ENCODE measurements around the gene KIF16B.

KIF16B gene

GRCh38 chr20:16613954-16614353 is 40.7 kb upstream of the KIF16B start:
- Histone ChIP-seq H3K4me1 (ENCODE audit: control insufficient read depth, insufficient read depth, low read depth, low read length) (no peaks in the 10 kb centered on the region), H3K79me1 (replicated peaks; ENCODE audit: low read length, poor library complexity, severe bottlenecking) (no peaks in the 10 kb centered on the region), H3K4me2 (ENCODE audit: low read length, poor library complexity, severe bottlenecking) (no peak overlapping the region), H2BK12ac (ENCODE audit: low read length in 2 of 2) (no peak overlapping the region), H3K36me3 (ENCODE audit: control insufficient read depth in 1 of 2, insufficient read depth in 2 of 2, low read depth in 1 of 2, low read length in 2 of 2) (no peaks in the 10 kb centered on the region), H3K4ac (ENCODE audit: low read depth in 1 of 2, low read length in 2 of 2) (no peak overlapping the region), H2BK120ac (ENCODE audit: low read depth, low read length) (no peak overlapping the region), H4K91ac (ENCODE audit: low read length) (no peak overlapping the region), H3K9ac (ENCODE audit: low read length) (no peak overlapping the region), H3K27me3 (ENCODE audit: control insufficient read depth in 1 of 2, insufficient read depth in 1 of 2, low read length in 2 of 2) (peaks cover 0 to 4% of the 10 kb centered on the region in 2 experiments), H2BK5ac (ENCODE audit: low read depth, low read length, poor library complexity, severe bottlenecking) (no peak overlapping the region), H2AK5ac (ENCODE audit: low read length, severe bottlenecking) (no peak overlapping the region), H3K18ac (ENCODE audit: low read depth in 1 of 2, low read length in 2 of 2) (no peak overlapping the region), H4K8ac (ENCODE audit: low read length) (no peak overlapping the region), H3K23ac (ENCODE audit: low read length in 2 of 2) (no peak overlapping the region), H3K4me3 (ENCODE audit: insufficient read depth in 1 of 2, low read depth in 1 of 2, low read length in 2 of 2) (no peak overlapping the region), H2BK15ac (ENCODE audit: low read depth, poor library complexity, severe bottlenecking) (no peak overlapping the region), H3K27ac (ENCODE audit: low read length, poor library complexity, severe bottlenecking) (no peak overlapping the region), H3K14ac (ENCODE audit: low read length in 2 of 2) (no peak overlapping the region), H3K9me3 (ENCODE audit: control insufficient read depth, low read length) (no peaks in the 10 kb centered on the region), H2AFZ (ENCODE audit: low read depth, low read length) (no peak overlapping the region)
- 75% methylated on average over 5 of the region's 6 CpGs for WGBS
- DNase-seq, result no peak

- DNase-seq, result no peak
- Histone ChIP-seq H3K4me2 (ENCODE audit: low read length, poor library complexity, severe bottlenecking) (no peak overlapping the region), H3K4me3 (ENCODE audit: insufficient read depth in 1 of 2, low read depth in 1 of 2, low read length in 2 of 2) (no peak overlapping the region), H3K4me1 (ENCODE audit: control insufficient read depth, insufficient read depth, low read depth, low read length) (no peaks in the 10 kb centered on the region), H3K36me3 (ENCODE audit: control insufficient read depth in 1 of 2, insufficient read depth in 2 of 2, low read depth in 1 of 2, low read length in 2 of 2) (no peaks in the 10 kb centered on the region), H3K27me3 (ENCODE audit: control insufficient read depth in 1 of 2, insufficient read depth in 1 of 2, low read length in 2 of 2) (peaks cover 0 to 9% of the 10 kb centered on the region in 2 experiments), H3K23ac (ENCODE audit: low read length in 2 of 2) (no peak overlapping the region), H2BK12ac (ENCODE audit: low read length in 2 of 2) (no peak overlapping the region), H2BK5ac (ENCODE audit: low read depth, low read length, poor library complexity, severe bottlenecking) (no peak overlapping the region), H3K14ac (ENCODE audit: low read length in 2 of 2) (no peak overlapping the region), H3K9ac (ENCODE audit: low read length) (no peak overlapping the region), H3K79me1 (replicated peaks; ENCODE audit: low read length, poor library complexity, severe bottlenecking) (no peaks in the 10 kb centered on the region), H4K91ac (ENCODE audit: low read length) (no peak overlapping the region), H3K27ac (ENCODE audit: low read length, poor library complexity, severe bottlenecking) (no peak overlapping the region), H2BK120ac (ENCODE audit: low read depth, low read length) (no peak overlapping the region), H3K4ac (ENCODE audit: low read depth in 1 of 2, low read length in 2 of 2) (no peak overlapping the region), H3K18ac (ENCODE audit: low read depth in 1 of 2, low read length in 2 of 2) (no peak overlapping the region), H4K8ac (ENCODE audit: low read length) (no peak overlapping the region), H2AK5ac (ENCODE audit: low read length, severe bottlenecking) (no peak overlapping the region), H2BK15ac (ENCODE audit: low read depth, poor library complexity, severe bottlenecking) (no peak overlapping the region), H3K9me3 (ENCODE audit: control insufficient read depth, low read length) (no peaks in the 10 kb centered on the region), H2AFZ (ENCODE audit: low read depth, low read length) (no peak overlapping the region)
- 56% methylated on average over 2 of the region's 2 CpGs for WGBS
These were observed 39.5 kb upstream of the KIF16B start for GRCh38 chr20:16612706-16613105.

GRCh38 chr20:16611817-16612216 is 38.6 kb upstream of the KIF16B start:
- Histone ChIP-seq H3K27ac (ENCODE audit: low read length, poor library complexity, severe bottlenecking) (no peak overlapping the region), H3K14ac (ENCODE audit: low read length in 2 of 2) (no peak overlapping the region)
- WGBS, result 84% methylated on average over 6 of the region's 6 CpGs

DNA sequence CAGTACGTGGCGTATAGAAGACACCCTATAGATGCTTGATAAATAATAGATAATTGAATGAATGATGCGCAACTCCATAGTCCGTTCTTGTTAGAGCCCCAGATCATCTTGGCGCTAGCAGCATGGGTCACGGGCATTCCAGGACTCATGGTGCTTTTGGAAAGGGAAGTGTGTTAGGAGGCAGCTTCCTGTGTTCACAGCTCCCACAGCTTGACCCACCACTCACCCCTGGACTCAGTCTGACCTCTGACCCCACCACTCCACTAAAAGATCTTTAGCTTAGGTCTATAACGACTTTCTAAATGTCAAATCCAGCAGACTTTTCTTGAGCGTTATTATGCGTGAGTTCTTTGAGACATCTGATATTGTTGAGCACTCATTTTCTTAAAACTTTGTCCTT is 35.8 kb upstream of the KIF16B start:
- Histone ChIP-seq H3K36me3 (ENCODE audit: control insufficient read depth in 1 of 2, insufficient read depth in 2 of 2, low read depth in 1 of 2, low read length in 2 of 2) (no peaks in the 10 kb centered on the region), H3K9ac (ENCODE audit: low read length) (no peak overlapping the region), H3K4ac (ENCODE audit: low read depth in 1 of 2, low read length in 2 of 2) (no peak overlapping the region), H3K23ac (ENCODE audit: low read length in 2 of 2) (no peak overlapping the region), H2BK120ac (ENCODE audit: low read depth, low read length) (no peak overlapping the region), H2AK5ac (ENCODE audit: low read length, severe bottlenecking) (no peak overlapping the region), H3K27me3 (ENCODE audit: control insufficient read depth in 1 of 2, insufficient read depth in 1 of 2, low read length in 2 of 2) (peaks cover 0 to 17% of the 10 kb centered on the region in 2 experiments), H3K18ac (ENCODE audit: low read depth in 1 of 2, low read length in 2 of 2) (no peak overlapping the region), H4K8ac (ENCODE audit: low read length) (no peak overlapping the region), H2AFZ (ENCODE audit: low read depth, low read length) (no peak overlapping the region), H3K4me3 (ENCODE audit: insufficient read depth in 1 of 2, low read depth in 1 of 2, low read length in 2 of 2) (no peak overlapping the region), H3K4me1 (ENCODE audit: control insufficient read depth, insufficient read depth, low read depth, low read length) (no peaks in the 10 kb centered on the region), H3K9me3 (ENCODE audit: control insufficient read depth, low read length) (no peaks in the 10 kb centered on the region), H2BK5ac (ENCODE audit: low read depth, low read length, poor library complexity, severe bottlenecking) (no peak overlapping the region), H3K4me2 (ENCODE audit: low read length, poor library complexity, severe bottlenecking) (no peak overlapping the region), H3K27ac (ENCODE audit: low read length, poor library complexity, severe bottlenecking) (no peak overlapping the region), H3K79me1 (replicated peaks; ENCODE audit: low read length, poor library complexity, severe bottlenecking) (no peaks in the 10 kb centered on the region), H3K14ac (ENCODE audit: low read length in 2 of 2) (no peak overlapping the region), H2BK12ac (ENCODE audit: low read length in 2 of 2) (no peak overlapping the region), H4K91ac (ENCODE audit: low read length) (no peak overlapping the region), H2BK15ac (ENCODE audit: low read depth, poor library complexity, severe bottlenecking) (no peak overlapping the region)
- DNase-seq, result no peak
- WGBS, result 79% methylated on average over 9 of the region's 9 CpGs

More at GRCh38 chr20:16611817-16612216, 38.6 kb upstream of the KIF16B start:
- Histone ChIP-seq H3K4ac (ENCODE audit: low read depth in 1 of 2, low read length in 2 of 2) (no peak overlapping the region), H3K4me3 (ENCODE audit: insufficient read depth in 1 of 2, low read depth in 1 of 2, low read length in 2 of 2) (no peak overlapping the region), H2AFZ (ENCODE audit: low read depth, low read length) (no peak overlapping the region), H3K4me1 (ENCODE audit: control insufficient read depth, insufficient read depth, low read depth, low read length) (no peaks in the 10 kb centered on the region), H3K9ac (ENCODE audit: low read length) (no peak overlapping the region), H4K91ac (ENCODE audit: low read length) (no peak overlapping the region), H3K27me3 (ENCODE audit: control insufficient read depth in 1 of 2, insufficient read depth in 1 of 2, low read length in 2 of 2) (peaks cover 0 to 17% of the 10 kb centered on the region in 2 experiments), H3K36me3 (ENCODE audit: control insufficient read depth in 1 of 2, insufficient read depth in 2 of 2, low read depth in 1 of 2, low read length in 2 of 2) (no peaks in the 10 kb centered on the region), H2BK15ac (ENCODE audit: low read depth, poor library complexity, severe bottlenecking) (no peak overlapping the region), H3K4me2 (ENCODE audit: low read length, poor library complexity, severe bottlenecking) (no peak overlapping the region), H4K8ac (ENCODE audit: low read length) (no peak overlapping the region), H3K79me1 (replicated peaks; ENCODE audit: low read length, poor library complexity, severe bottlenecking) (no peaks in the 10 kb centered on the region), H3K18ac (ENCODE audit: low read depth in 1 of 2, low read length in 2 of 2) (no peak overlapping the region), H2BK5ac (ENCODE audit: low read depth, low read length, poor library complexity, severe bottlenecking) (no peak overlapping the region), H2BK12ac (ENCODE audit: low read length in 2 of 2) (no peak overlapping the region), H2AK5ac (ENCODE audit: low read length, severe bottlenecking) (no peak overlapping the region), H3K9me3 (ENCODE audit: control insufficient read depth, low read length) (no peaks in the 10 kb centered on the region), H3K23ac (ENCODE audit: low read length in 2 of 2) (no peak overlapping the region), H2BK120ac (ENCODE audit: low read depth, low read length) (no peak overlapping the region)
- no peak for DNase-seq

All from mesenchymal stem cell (in vitro differentiated cells and primary cell).